ENCODE data around the gene SPATA31A7.
"Not testable (repeated sequence)": the region's sequence is repeated elsewhere in the genome, so short reads cannot be mapped to it uniquely, and the experiment has no call there.

SPATA31A7 gene

DNA sequence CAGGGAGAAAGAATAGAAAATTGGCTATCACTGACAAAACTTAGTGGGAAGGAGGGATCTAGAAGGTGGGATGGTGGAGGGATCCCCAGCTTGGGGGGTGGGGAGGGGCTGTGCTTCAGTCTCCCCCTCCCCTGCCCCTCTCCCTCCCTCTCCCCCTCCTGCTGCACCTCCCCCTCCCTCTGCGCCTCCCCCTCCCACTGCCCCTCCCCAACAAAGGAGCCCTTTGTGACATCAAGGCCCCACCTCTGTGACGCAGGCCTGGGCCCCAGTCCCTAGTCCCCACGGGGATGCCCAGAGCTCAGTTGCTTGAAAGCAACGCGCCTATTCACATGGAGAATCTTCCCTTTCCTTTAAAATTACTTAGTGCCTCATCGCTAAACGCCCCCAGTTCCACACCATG is at the start of gene SPATA31A7:
Gene SPATA31A7, plus strand, starts transcription at position 301 of the 400 bp plus-strand sequence. Its CDS starts 29 bp downstream, at position 330.
- in situ Hi-C loops (cut with MboI; ENCODE audit: low sequenced_read_pairs) = not testable (repeated sequence)

DNA sequence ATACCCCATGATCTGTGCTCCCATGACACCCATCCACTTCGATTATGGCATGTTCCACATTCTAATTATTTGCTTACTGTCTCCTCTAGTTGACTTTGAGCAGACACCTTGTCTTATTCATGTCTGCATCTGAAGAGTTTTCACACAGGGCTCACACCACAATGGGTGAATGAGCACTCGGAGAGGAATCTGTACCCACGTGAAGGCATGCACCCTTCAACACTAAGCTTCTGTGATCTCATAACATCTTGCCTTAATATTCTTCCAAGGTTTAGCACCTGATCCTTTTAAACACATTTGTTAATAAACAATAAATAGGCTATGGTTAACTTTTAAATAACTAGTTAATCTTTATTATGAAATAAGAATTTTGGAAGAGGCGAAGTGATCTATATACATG is 36.6 kb downstream of the SPATA31A7 start:
- in situ Hi-C loops (cut with MboI; ENCODE audit: low sequenced_read_pairs) = not testable (repeated sequence)
